GM18951 (cell line): ENCODE data around the gene HDAC4.

Source experiments
- POLR2A ChIP-seq: IDR thresholded peaks from 4 replicates; pipeline ENCODE4 v1.6.1; 2011; ENCODE audit warnings: mild to moderate bottlenecking; ENCODE audit not compliant: insufficient read length, insufficient read depth; ENCODE audit errors: extremely low read depth
- in situ Hi-C: fragments of 300-500 bp; cut with MboI; formaldehyde crosslinking; loops from one replicate; pipeline ENCODE4 v1.12.0; 2022; ENCODE audit warnings: low sequenced_read_pairs, mixed read lengths, inconsistent platforms; ENCODE audit not compliant: unreplicated experiment

HDAC4 gene

DNA sequence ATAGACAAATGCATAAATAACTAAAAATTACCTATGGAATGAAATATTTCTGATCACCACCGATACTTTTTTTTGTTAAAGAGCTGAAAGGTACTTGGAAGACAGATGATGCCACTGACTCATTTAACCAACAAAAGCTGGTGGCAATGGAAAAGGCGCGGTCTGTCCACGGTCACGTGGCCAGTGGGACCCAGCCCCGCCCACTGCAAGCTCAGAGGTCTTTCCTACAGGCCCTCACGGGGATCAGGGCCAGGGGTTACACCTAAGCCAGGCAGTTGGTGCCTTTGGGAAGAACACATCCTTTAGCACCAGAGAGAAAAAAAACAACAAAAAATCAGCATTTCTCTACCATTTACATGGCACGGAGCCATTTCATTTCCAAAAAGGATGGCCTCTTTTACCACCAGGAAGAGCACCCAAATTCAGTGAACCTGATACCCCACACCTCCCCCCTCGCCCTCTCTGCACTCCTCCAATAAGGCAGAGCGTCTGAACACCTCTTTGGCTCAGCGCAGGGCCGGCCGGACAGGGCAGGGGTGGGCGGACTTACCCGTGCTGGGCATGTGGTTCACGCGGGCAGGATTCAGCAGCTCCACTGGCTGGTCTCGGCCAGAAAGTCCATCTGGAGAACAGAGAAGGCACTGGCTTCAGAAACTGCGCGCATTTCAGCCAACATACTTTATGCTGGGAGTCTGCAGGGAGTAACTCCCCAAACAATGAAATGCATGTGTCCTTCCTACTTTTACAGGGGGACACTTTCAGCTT lies 164.6 kb downstream of the HDAC4 start:
- in situ Hi-C loops, result no loop called here

DNA sequence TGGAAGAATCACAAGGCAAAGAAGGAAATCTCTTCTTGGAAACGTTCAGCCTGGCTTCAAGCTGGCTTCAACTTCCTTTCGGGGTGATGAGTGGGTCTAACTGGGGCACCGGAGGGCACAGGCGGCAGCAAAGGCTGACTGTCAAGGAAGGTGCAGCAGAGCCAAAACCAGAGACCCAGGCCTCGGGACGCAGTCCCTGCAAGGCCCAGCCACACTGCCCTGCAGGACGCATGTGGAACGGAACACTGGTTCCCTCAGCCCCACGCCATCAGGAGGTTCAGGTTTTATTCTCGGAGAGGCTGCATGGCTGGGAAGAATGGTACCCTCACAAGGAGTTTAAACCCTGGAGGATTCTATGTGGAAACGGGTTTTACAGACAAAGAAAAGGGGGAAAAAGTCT lies 165.5 kb downstream of the HDAC4 start:
- no peak for TF ChIP-seq POLR2A
- in situ Hi-C loops, result no loop called here

More for the DNA sequence above, 164.6 kb downstream of the HDAC4 start:
- no peak for TF ChIP-seq POLR2A

DNA sequence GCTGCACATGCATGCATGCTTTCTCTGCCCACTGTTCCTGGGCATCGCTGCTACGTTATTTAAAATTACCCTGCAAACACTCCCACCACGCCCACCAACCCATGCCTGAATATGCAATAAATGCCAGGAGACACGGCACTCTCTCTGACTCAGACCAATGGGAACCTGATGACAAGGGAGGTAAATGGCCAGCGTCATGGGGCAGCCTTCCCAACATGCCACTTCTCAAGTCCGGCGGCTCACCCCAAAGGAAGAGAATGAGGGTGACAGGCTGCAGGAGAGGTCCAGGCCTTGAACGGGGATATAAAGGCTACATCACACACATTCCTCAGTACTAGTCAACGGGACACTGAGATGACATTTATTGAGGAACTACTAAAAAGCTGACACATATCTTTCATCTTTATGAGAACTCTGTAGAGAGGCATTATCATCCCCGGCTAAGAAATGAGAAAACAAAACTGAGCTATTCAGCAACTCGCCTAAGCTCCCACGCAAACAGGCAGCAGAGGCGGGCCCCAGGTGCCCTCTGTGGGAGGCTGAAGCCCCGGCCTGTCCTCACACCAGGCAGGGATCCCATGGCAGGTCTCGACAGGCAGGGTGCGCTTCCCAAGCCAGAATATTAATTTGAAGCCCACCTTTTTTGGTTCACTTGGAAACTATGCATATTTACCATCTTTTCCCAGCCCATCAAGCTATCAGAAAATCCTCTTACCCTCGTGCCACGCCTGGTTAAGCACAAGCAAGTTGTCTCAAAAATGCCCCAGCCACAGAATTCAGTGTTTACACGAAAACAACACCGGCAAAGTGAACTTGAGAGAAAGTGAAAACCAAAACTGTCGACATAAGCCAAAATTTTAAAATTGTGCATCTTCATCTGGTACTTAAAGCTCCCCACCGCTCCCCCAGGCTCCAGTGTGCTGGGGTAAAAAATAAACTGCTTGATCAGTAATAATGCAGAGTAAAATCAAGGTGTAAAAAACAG lies 166.3 kb downstream of the HDAC4 start:
- in situ Hi-C loops, result no loop called here
- no peak for TF ChIP-seq POLR2A

DNA sequence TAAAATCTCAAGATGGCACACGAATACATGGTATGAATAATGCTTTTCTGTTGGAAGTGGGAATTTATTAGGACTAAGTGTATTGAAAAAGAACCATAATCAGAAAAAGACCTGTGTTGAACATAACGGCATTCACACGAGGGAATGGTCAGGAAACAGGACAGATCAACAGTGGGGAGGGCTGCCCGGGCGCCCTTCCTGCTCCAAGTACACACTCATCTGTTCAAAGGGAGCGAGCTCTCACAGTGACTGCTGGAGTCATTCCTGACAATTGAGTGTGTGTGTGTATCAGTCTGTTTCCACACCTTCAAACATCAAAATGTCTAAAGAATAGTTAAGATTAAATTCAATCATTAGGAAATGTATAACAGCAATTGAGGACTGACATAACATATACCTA lies 167.2 kb downstream of the HDAC4 start:
- in situ Hi-C loops, result no loop called here
- TF ChIP-seq POLR2A, result no peak

DNA sequence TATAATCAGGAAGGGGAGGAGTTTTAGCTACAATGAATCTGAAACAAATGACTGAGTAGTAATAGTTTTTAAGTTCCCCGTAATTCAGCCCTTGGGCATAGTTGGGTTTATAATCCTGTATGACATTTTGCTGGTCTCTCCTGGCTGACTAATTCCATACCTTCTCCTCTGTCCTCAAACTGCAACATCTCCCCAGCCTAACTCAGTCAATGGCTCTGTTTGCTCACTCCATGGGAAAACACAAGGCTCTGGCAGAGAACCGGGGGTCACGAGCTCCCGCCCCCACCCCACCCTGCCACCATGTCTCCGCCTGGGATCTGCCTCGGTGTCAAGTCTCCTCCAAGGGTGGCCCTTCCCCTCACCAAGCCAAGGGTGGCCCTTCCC lies 168.6 kb downstream of the HDAC4 start:
- TF ChIP-seq POLR2A, result no peak
- in situ Hi-C loops, result no loop called here

DNA sequence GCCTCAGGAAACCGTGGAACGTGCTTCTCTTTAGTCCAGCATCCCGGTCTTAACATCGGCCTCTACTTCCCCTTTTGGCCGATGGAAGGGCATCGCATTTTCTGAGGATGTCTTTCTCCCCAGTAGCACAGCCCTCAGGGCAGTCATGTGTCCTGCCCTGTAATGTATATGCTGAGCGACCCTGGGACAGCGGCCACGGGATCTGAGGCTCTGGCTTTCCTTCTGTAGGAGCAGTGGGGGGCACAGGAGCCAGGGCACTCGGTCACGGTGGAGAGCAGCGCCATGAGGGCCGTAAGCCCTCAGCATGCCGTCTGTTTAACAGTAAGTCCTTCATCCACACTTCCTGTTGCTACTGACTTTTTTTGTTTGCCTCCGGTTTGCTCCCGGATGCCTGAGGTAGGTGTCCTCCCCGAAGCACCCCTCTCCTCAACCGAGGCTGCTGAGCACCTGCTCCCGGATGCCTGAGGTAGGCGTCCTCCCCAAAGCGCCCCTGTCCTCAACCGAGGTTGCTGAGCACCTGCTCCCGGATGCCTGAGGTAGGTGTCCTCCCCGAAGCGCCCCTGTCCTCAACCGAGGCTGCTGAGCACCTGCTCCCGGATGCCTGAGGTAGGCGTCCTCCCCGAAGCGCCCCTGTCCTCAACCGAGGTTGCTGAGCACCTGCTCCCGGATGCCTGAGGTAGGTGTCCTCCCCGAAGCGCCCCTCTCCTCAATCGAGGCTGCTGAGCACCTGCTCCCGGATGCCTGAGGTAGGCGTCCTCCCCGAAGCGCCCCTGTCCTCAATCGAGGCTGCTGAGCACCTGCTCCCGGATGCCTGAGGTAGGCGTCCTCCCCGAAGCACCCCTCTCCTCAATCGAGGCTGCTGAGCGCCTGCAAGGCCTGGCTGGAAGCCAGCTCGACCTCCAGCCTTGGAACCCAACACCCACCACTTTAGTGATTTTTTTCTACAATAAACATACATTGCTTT lies 169.3 kb downstream of the HDAC4 start:
- no peak for TF ChIP-seq POLR2A
- in situ Hi-C loops, result no loop called here

DNA sequence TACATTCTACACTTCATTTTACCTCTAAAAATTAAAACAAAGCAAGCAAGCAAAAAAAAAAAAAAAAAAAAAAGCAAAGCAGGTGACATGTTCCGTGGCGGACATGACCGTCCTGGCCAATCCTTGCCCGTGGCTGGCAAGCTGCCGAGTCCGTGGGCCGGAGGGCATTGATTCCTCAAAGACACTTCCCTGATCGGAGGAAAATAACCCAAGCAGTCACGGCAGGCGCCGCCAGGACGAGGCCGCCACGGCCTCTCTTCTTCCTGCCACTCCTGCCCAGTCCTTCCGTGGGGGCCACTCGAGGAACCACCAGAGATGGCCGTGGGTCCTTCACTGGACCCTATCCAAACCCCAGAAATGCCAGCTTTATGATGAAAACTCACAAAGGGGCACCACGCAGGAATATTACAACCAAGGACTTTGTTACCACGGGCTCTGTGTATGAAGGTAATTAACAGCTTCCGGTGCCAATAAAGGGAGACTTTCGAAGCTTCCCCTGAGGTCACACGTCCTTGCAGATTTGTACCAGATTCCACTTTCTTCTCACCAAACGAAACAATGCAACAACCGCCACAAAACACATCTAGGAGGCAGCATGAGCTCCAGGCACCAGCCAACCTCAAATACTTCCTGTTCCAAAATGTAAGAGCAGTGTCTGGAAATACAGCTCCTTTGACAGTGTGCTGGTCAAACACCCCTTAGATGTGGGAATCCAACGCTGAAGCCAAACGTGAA lies 170.3 kb downstream of the HDAC4 start:
- TF ChIP-seq POLR2A, result no peak
- in situ Hi-C loops, result no loop called here

DNA sequence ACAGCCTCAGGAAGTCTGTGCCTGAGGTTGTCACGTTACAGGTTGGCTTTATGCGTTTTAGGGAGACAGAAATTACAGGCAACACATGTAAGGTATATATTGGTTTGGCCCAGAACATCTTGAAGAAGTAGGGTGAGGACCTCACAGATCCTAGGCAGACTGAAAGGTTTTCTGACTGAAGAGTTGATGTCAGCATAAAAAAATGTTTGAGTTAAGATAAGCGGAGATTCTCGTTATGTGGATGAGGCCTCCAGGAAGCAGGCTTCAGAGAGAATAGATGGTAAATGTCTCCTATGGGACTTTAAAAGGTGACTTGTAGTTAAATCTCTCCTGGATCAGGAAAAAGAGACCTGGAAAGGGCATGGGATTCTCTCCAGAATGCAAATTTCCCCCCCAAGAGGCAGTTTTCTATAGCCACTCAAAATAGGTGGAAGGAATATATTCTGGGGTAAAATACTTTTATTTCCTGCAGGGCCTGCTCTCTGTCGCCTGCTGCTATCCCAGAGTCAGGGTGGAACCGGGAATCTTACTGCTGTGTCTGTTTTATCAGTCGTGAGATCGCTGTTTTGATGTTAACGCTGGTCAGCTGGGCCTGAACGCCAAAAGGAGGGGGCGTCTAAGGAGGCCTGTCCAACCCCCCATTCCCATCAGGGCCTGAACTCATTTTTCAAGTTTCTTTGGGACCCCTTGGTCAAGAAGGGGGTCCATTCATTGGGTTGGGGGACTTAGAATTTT lies 171.1 kb downstream of the HDAC4 start:
- no peak for TF ChIP-seq POLR2A
- in situ Hi-C loops, result no loop called here

DNA sequence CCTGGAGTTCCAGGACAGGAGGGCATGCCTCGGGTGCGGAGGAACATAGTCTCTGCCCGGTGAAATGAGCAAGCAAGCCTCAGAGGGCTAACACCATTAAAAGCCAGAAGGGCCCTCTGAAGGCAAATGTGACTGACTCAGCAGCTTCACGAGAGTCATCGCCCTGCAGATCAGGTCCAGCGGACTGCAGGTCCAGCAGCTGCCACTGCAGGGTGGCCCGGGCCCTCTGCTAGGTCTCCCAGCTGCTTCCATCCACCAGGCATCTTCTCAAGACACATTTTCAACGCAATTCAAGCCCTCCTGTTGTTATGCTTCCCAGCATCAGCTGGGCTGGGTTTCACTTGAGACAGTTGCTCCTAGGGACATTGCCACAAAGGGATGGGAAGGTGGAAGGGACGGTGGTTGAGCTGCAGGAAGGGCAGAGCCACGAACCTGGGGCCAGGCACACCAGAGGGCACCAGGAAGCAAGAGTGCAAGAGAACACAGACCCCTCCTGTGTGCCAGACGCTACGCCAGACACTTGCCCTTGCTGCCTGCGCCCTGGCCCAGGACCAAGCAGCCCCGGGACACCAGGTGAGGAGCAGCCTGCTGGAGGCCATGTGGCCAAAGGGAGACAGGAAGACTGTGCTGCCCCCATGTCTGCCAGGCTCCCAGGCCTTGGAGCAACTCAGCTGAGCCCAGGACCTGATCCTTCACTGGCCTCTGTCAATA lies 173.0 kb downstream of the HDAC4 start:
- no peak for TF ChIP-seq POLR2A
- in situ Hi-C loops, result no loop called here

DNA sequence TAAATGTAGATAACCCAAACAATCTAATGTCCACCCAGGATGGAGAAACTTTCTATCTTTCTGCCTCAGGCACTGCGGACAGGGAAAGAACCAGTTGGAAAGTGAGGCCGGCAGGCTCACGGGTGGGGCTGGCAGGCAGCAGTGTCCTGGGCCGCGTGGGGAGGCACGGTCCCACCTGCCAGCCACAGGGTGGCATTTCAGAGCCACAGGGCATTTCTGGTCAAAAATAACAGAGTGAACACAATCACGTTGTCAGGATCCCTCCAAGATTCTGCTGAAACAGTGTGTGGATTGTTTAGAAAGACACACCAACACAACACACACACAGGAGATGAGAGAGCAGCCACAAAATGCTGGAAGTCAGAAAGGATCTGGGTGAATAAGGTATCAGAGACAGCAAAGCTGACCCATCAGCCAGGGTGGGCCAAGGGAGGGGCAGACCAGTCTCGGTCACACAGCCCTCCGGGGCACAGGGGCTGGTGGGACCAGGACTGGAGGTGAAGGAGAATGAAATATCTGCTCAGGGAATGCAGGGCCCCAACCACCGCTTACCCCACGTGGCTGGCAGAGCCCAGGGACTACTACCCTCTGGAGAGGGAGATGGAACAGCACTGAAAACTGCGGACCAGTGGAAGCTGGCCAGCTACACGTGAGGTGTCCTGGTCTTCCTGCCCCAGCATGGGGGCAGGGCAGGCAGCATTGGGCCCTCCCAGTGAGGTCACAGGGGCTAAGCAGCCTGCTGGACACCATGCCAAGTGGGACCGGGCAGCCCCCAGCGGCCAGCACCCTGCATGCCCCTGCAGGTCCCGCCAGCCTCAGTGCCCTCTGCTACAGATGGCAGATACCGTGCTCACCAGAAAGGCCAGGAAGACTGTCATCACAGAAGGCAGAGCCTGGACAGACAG lies 173.9 kb downstream of the HDAC4 start:
- in situ Hi-C loops, result no loop called here
- no peak for TF ChIP-seq POLR2A

DNA sequence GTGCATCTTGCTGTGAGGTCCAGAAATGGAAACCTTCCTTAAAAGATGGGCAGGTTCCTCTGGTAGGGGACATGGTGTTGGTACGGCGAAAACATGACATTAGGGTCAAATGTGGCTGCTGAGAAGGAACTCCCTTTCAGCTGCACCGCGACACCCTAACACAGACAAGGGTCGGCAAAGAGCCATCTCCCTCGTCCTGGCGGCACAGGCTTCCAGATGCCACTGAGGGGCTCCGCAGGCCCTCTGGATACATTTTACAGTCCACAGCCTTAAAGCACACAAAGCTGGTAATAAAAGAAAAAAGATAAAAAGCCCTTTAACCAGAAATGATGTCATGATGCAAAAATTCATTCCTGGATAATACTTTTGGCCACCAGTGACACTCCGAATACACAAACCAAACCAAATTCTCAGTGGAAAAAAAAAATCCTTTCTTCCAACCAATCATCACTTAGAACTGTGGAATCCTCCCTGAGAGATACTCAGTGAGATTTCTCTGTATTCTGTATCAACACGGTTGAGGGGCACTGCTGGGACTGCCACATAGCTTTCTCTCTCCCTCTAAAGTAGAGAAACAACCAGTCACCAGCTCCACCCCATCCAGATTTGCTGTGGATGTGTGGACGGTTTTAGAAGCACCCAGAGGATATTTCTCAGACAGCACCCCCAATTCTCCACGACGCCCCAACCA lies 174.8 kb downstream of the HDAC4 start:
- TF ChIP-seq POLR2A, result no peak
- in situ Hi-C loops, result no loop called here
